HepG2 (cell line): Measurements from ENCODE around the gene RPS6KC1. TPM values are rescaled to one million over a fixed set of nuclear protein-coding genes. Genes with fewer than 3 reads are reported as not detected.
A peak's percentile ranks its signal among the peaks of the same experiment; 100 is the strongest.

Experiments used
- BHLHE40 ChIP-seq: IDR thresholded peaks from 2 replicates; pipeline ENCODE4 v1.6.1; 2011; ENCODE audit warnings: low read length, improper control_type of control experiment
- BRD4 ChIP-seq: sonication (generic); formaldehyde crosslinking; IDR thresholded peaks from 2 replicates; pipeline ENCODE4 v1.4.0; 2020; ENCODE audit warnings: missing genetic modification reagents
- FOXC1 ChIP-seq: sonication (generic); formaldehyde crosslinking; IDR thresholded peaks from 2 replicates; pipeline ENCODE4 v1.8.0; 2022; ENCODE audit warnings: mild to moderate bottlenecking, missing genetic modification reagents, borderline replicate concordance
- GATAD2A ChIP-seq: IDR thresholded peaks from 2 replicates; pipeline ENCODE4 v1.6.1; 2016
- KDM3A ChIP-seq: IDR thresholded peaks from 2 replicates; pipeline ENCODE4 v1.6.1; 2018; ENCODE audit warnings: low read depth, missing compliant biosample characterization
- MED13 ChIP-seq: sonication (generic); formaldehyde crosslinking; IDR thresholded peaks from 2 replicates; pipeline ENCODE4 v1.5.0; 2020; ENCODE audit warnings: missing genetic modification reagents
- MIER3 ChIP-seq: IDR thresholded peaks from 2 replicates; pipeline ENCODE4 v1.6.1; 2016; ENCODE audit warnings: missing compliant biosample characterization, borderline replicate concordance
- NCOR1 ChIP-seq: fragments of 200-600 bp; sonication (generic); IDR thresholded peaks from 2 replicates; pipeline ENCODE4 v1.7.0; 2017; ENCODE audit warnings: antibody characterized with exemption, low read length, borderline replicate concordance
- RFX5 ChIP-seq: IDR thresholded peaks from 2 replicates; pipeline ENCODE4 v1.6.1; 2011; ENCODE audit warnings: low read depth, low read length, improper control_type of control experiment
- SKI ChIP-seq: fragments of 450-650 bp; IDR thresholded peaks from one replicate; pipeline ENCODE4 v1.6.1; 2018; ENCODE audit warnings: mild to moderate bottlenecking; ENCODE audit not compliant: partially characterized antibody
- ZEB1 ChIP-seq: IDR thresholded peaks from 2 replicates; pipeline ENCODE4 v1.6.1; 2012; ENCODE audit warnings: mild to moderate bottlenecking, low read depth, inconsistent platforms; ENCODE audit not compliant: insufficient replicate concordance
- ZFY ChIP-seq: sonication (generic); formaldehyde crosslinking; IDR thresholded peaks from 2 replicates; pipeline ENCODE4 v1.4.0; 2020; ENCODE audit warnings: missing genetic modification reagents
- ZNF614 ChIP-seq: IDR thresholded peaks from 2 replicates; pipeline ENCODE4 v1.6.1; 2018; ENCODE audit warnings: missing biosample characterization, missing genetic modification reagents, inconsistent platforms, borderline replicate concordance
- ZNF747 ChIP-seq: sonication (generic); formaldehyde crosslinking; IDR thresholded peaks from 2 replicates; pipeline ENCODE4 v1.8.1; 2023; ENCODE audit warnings: missing genetic modification reagents, mild to moderate bottlenecking, borderline replicate concordance
- ZNF792 ChIP-seq: IDR thresholded peaks from 2 replicates; pipeline ENCODE4 v1.6.1; 2016
- ZNF879 ChIP-seq: sonication (generic); formaldehyde crosslinking; IDR thresholded peaks from 2 replicates; pipeline ENCODE4 v1.8.1; 2023; ENCODE audit warnings: missing genetic modification reagents
- polyA plus RNA-seq, 8 experiments: library from polyadenylated mRNA; depleted of rRNA in 3 of 8; stranded (reverse) in 7 of 8; unstranded in 1 of 8; fragments of >200 nt; fragmentation: Illumina TruSeq in 4 of 8; extraction: Trizol in 4 of 8; gene quantifications; 2 replicates each; pipeline versions ENCODE4 v1.2.1 to v1.2.3, GENCODE V29; 2011 to 2016; ENCODE audit warnings: low read depth in 4 of 8, missing spikeins in 1 of 8, mixed read lengths in 1 of 8; ENCODE audit not compliant: insufficient read depth in 1 of 8
- total RNA-seq, 5 experiments: library from RNA; depleted of rRNA; stranded (reverse); fragments of >200 nt; fragmentation: Illumina TruSeq; extraction: Trizol; gene quantifications; 2 replicates each; pipeline ENCODE4 v1.2.3, GENCODE V29; 2016; ENCODE audit warnings: low read depth in 1 of 5
- TF ChIP-seq, protein P1 (sequence below): sonication (generic); formaldehyde crosslinking; IDR thresholded peaks from 2 replicates; pipeline ENCODE4 v1.4.0; 2020; ENCODE audit warnings: missing genetic modification reagents, mild to moderate bottlenecking, borderline replicate concordance
- TF ChIP-seq, protein P2 (sequence below): IDR thresholded peaks from 2 replicates; pipeline ENCODE4 v1.6.1; 2016; ENCODE audit warnings: low read depth, missing genetic modification reagents, missing compliant biosample characterization
- TF ChIP-seq, protein P3 (sequence below): sonication (generic); formaldehyde crosslinking; IDR thresholded peaks from 2 replicates; pipeline ENCODE4 v1.4.0; 2020; ENCODE audit warnings: missing genetic modification reagents, mild to moderate bottlenecking, borderline replicate concordance
- TF ChIP-seq, protein P4 (sequence below): sonication (generic); formaldehyde crosslinking; IDR thresholded peaks from 2 replicates; pipeline ENCODE4 v1.5.0; 2020; ENCODE audit warnings: missing genetic modification reagents

RPS6KC1 gene
- total and polyA plus RNA-seq, 2 of the 13 experiments (the other 11 are each of a cell fraction or from before 2014, with no cell fraction given): 11.0 to 25.2 TPM

DNA sequence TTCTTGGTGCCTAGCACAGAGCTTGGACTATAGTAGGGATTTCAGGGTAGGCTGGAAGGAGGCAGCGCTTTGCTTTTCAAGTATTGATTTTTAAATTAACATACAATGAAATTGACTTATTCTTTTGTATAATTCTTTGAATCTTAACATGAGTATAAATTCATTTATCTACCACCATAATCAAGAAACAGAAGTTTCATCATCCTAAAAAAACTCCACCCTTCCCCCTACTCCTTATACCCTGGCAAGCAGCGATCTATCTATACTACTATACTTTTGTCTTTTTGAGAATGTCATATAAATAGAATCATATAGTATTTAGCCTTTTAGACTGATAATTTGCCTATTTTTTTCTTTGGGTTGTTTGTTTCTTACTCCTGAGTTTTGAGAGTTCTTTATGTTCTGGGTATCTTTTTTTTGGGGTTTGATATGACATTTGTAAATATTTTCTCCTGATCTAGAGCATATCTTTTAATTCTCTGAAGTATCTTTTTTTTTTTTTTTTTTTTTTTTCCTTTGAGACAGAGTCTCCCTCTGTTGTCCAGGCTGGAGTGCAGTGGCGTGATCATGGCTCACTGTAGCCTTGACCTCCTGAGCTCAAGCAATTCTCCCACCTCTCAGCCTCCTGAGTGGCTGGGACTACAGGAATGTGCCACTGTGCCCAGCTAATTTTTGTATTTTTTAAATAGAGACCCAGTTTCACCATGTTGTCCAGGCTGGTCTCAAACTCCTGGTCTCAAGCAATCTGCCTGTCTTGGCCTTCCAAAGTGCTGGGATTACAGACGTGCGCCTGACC is 6.4 kb downstream of the RPS6KC1 start (continued):
- TF ChIP-seq NCOR1: no peak
- no peak for TF ChIP-seq ZFY
- no peak for TF ChIP-seq ZNF614 (CRISPR knock-in tag)
- TF ChIP-seq ZNF747 (CRISPR knock-in tag): no peak
- TF ChIP-seq ZNF792 (CRISPR knock-in tag): no peak
- TF ChIP-seq MED13 (CRISPR knock-in tag): no peak
- TF ChIP-seq SKI: no peak
- no peak for TF ChIP-seq ZEB1
- TF ChIP-seq, protein P1, sequence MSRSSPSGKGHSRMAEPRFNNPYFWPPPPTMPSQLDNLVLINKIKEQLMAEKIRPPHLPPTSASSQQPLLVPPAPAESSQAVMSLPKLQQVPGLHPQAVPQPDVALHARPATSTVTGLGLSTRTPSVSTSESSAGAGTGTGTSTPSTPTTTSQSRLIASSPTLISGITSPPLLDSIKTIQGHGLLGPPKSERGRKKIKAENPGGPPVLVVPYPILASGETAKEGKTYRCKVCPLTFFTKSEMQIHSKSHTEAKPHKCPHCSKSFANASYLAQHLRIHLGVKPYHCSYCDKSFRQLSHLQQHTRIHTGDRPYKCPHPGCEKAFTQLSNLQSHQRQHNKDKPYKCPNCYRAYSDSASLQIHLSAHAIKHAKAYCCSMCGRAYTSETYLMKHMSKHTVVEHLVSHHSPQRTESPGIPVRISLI (CRISPR knock-in tag): peak; percentile 88
- TF ChIP-seq RFX5: no peak
- TF ChIP-seq FOXC1 (CRISPR knock-in tag): no peak
- no peak for TF ChIP-seq KDM3A (CRISPR knock-in tag)
- TF ChIP-seq, protein P2, sequence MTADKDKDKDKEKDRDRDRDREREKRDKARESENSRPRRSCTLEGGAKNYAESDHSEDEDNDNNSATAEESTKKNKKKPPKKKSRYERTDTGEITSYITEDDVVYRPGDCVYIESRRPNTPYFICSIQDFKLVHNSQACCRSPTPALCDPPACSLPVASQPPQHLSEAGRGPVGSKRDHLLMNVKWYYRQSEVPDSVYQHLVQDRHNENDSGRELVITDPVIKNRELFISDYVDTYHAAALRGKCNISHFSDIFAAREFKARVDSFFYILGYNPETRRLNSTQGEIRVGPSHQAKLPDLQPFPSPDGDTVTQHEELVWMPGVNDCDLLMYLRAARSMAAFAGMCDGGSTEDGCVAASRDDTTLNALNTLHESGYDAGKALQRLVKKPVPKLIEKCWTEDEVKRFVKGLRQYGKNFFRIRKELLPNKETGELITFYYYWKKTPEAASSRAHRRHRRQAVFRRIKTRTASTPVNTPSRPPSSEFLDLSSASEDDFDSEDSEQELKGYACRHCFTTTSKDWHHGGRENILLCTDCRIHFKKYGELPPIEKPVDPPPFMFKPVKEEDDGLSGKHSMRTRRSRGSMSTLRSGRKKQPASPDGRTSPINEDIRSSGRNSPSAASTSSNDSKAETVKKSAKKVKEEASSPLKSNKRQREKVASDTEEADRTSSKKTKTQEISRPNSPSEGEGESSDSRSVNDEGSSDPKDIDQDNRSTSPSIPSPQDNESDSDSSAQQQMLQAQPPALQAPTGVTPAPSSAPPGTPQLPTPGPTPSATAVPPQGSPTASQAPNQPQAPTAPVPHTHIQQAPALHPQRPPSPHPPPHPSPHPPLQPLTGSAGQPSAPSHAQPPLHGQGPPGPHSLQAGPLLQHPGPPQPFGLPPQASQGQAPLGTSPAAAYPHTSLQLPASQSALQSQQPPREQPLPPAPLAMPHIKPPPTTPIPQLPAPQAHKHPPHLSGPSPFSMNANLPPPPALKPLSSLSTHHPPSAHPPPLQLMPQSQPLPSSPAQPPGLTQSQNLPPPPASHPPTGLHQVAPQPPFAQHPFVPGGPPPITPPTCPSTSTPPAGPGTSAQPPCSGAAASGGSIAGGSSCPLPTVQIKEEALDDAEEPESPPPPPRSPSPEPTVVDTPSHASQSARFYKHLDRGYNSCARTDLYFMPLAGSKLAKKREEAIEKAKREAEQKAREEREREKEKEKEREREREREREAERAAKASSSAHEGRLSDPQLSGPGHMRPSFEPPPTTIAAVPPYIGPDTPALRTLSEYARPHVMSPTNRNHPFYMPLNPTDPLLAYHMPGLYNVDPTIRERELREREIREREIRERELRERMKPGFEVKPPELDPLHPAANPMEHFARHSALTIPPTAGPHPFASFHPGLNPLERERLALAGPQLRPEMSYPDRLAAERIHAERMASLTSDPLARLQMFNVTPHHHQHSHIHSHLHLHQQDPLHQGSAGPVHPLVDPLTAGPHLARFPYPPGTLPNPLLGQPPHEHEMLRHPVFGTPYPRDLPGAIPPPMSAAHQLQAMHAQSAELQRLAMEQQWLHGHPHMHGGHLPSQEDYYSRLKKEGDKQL (CRISPR knock-in tag): no peak
- TF ChIP-seq ZNF879 (CRISPR knock-in tag): no peak
- TF ChIP-seq BHLHE40: no peak
- TF ChIP-seq, protein P3, sequence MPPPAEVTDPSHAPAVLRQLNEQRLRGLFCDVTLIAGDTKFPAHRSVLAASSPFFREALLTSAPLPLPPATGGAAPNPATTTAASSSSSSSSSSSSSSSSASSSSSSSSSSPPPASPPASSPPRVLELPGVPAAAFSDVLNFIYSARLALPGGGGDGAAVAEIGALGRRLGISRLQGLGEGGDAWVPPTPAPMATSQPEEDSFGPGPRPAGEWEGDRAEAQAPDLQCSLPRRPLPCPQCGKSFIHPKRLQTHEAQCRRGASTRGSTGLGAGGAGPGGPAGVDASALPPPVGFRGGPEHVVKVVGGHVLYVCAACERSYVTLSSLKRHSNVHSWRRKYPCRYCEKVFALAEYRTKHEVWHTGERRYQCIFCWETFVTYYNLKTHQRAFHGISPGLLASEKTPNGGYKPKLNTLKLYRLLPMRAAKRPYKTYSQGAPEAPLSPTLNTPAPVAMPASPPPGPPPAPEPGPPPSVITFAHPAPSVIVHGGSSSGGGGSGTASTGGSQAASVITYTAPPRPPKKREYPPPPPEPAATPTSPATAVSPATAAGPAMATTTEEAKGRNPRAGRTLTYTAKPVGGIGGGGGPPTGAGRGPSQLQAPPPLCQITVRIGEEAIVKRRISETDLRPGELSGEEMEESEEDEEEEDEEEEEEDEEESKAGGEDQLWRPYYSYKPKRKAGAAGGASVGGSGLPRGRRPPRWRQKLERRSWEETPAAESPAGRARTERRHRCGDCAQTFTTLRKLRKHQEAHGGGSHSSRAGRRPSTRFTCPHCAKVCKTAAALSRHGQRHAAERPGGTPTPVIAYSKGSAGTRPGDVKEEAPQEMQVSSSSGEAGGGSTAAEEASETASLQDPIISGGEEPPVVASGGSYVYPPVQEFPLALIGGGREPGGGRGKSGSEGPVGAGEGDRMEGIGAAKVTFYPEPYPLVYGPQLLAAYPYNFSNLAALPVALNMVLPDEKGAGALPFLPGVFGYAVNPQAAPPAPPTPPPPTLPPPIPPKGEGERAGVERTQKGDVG (CRISPR knock-in tag): no peak
- no peak for TF ChIP-seq BRD4 (CRISPR knock-in tag)
- peak; percentile 40 for TF ChIP-seq GATAD2A (CRISPR knock-in tag)
- no peak for TF ChIP-seq MIER3 (CRISPR knock-in tag)
- TF ChIP-seq, protein P4, sequence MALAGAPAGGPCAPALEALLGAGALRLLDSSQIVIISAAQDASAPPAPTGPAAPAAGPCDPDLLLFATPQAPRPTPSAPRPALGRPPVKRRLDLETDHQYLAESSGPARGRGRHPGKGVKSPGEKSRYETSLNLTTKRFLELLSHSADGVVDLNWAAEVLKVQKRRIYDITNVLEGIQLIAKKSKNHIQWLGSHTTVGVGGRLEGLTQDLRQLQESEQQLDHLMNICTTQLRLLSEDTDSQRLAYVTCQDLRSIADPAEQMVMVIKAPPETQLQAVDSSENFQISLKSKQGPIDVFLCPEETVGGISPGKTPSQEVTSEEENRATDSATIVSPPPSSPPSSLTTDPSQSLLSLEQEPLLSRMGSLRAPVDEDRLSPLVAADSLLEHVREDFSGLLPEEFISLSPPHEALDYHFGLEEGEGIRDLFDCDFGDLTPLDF (CRISPR knock-in tag): no peak
